ENCODE measurements around the gene ARHGAP25. TPM values are rescaled to one million over a fixed set of nuclear protein-coding genes. Genes with fewer than 3 reads are reported as not detected.

The ARHGAP25 gene
- total RNA-seq, 2 experiments from 2014 or later: 90.2 to 126 TPM

DNA sequence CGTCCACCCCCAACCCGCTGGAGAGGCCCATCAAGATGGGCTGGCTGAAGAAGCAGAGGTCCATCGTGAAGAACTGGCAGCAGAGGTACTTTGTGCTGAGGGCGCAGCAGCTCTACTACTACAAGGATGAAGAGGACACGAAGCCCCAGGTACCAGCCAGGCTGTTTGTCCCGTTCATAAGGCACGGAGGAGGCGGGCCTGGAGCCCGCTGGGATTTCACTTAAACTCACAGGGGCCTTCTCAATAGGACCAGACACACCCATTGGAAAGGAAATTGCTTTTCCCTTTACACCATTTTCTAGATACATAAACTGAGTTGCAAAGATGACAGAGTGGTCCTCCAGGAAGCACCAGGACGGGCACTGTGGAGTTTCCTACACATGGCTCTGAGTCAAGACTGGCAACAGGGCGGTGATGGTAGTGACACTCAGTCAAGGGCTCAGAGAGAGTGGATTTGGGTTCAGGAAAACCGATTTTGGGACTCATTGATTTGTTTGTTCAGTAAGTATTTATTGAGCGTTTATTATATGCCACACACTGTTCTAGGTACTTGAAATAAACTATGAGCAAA is 40.7 kb downstream of the ARHGAP25 start:
- DNase-seq (no peak), ATAC-seq (no peak)
- H3K36me3 Mint-ChIP-seq: peaks cover 61% of the 10 kb centered on the region

DNA sequence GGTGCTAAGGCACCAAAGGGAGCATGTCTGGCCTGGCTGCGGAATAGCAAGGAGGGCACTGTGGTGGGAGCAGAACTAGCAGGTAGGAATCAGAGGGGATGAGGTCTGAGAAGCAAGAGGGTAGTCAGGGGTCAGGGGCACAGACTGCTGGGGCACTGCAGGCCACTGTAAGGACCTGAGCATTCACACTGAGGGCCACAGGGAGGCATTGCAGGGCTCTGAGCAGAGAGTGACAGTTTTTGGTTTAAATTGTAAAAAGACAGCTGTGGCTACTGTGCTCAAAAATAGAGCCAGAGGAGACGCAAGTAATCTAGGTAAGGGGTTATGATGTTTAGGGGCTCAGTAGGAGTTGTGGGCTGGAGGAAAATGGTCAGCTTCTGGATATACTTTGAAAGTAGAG is 41.5 kb downstream of the ARHGAP25 start:
- CTCF ChIA-PET: interaction anchor here (0.6 to 3.9 kb wide), 14 partner anchors 10 to 313 kb away, joined by 4 to 31 read pairs (median 6); no protein-coding TSS in a partner anchor
- Mint-ChIP-seq H3K27me3 (no peaks in the 10 kb centered on the region), H3K9me3 (ENCODE audit: low read depth) (no peaks in the 10 kb centered on the region), H3K27ac (peak overlapping the region; percentile 94), H3K4me1 (peaks cover 80% of the 10 kb centered on the region), H3K4me3 (peak overlapping the region; percentile 79), H3K36me3 (peaks cover 65% of the 10 kb centered on the region)
- ATAC-seq: no peak
- no peak for DNase-seq

More for the DNA sequence above, 40.7 kb downstream of the ARHGAP25 start:
- CTCF ChIA-PET: interaction anchor here (0.9 to 3.9 kb wide), 15 partner anchors 9 to 312 kb away, joined by 3 to 31 read pairs (median 6); no protein-coding TSS in a partner anchor
- Mint-ChIP-seq H3K27me3 (no peaks in the 10 kb centered on the region), H3K27ac (peak overlapping the region; percentile 94), H3K9me3 (ENCODE audit: low read depth) (no peaks in the 10 kb centered on the region), H3K4me3 (peak overlapping the region; percentile 79), H3K4me1 (peaks cover 80% of the 10 kb centered on the region)

DNA sequence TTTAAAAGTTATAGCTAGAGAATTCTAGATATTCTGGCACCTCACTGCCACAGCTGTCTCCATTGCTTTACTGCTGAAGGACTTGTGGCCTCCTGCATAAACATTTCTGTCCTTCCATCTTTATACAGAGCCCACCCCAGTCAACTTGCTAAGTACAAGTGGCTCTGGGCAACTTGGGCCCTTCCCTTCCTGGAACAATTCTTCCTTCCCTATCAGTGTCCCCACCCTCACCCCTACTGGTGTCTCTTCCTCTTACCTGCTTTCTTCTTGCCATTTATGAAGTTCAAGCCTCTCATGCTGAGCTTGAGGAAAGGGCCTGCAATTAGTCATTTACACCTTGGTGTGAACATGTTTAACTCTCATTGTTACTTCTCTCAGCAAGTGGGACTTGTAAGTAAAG is 45.0 kb downstream of the ARHGAP25 start:
- CTCF ChIA-PET: interaction anchor here (0.8 to 2.8 kb wide), 5 partner anchors 9 to 316 kb away, joined by 4 to 15 read pairs (median 4); no protein-coding TSS in a partner anchor

DNA sequence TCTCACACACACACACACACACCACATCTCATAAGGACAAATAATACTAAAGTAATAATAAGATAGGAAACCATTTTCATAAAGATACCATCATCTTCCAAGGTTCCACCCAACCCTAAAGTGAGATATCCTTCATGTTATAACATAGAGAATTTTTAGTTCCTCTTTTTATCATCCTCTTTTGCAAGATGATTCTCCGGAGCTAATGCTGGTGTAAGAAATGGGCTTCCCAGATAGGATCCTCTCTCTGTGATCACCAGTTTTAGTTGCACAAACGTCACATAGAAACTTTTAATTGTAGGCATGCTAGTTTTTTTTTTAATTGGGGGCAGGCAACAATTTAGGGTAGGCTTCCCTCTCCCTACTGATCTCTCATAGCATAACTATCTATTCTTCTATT is 49.6 kb downstream of the ARHGAP25 start:
- H3K4me1 Mint-ChIP-seq: peaks cover 28% of the 10 kb centered on the region
- CTCF ChIA-PET: interaction anchor here (1.1 to 1.6 kb wide), 2 partner anchors 22 to 75 kb away, joined by 3 to 5 read pairs; no protein-coding TSS in a partner anchor
- peak overlapping the region; percentile 5 for H3K27ac Mint-ChIP-seq
- DNase-seq: no peak
- no peak overlapping the region for H3K4me3 Mint-ChIP-seq
- H3K27me3 Mint-ChIP-seq: no peaks in the 10 kb centered on the region
- no peak for ATAC-seq
- H3K36me3 Mint-ChIP-seq: peaks cover 43% of the 10 kb centered on the region
- H3K9me3 Mint-ChIP-seq (ENCODE audit: low read depth): no peaks in the 10 kb centered on the region

More for the DNA sequence above, 45.0 kb downstream of the ARHGAP25 start:
- Mint-ChIP-seq H3K27ac (peak overlapping the region; percentile 52), H3K36me3 (peaks cover 69% of the 10 kb centered on the region), H3K4me1 (peaks cover 53% of the 10 kb centered on the region), H3K4me3 (no peak overlapping the region), H3K9me3 (ENCODE audit: low read depth) (no peaks in the 10 kb centered on the region), H3K27me3 (no peaks in the 10 kb centered on the region)
- DNase-seq (no peak), ATAC-seq (no peak)

DNA sequence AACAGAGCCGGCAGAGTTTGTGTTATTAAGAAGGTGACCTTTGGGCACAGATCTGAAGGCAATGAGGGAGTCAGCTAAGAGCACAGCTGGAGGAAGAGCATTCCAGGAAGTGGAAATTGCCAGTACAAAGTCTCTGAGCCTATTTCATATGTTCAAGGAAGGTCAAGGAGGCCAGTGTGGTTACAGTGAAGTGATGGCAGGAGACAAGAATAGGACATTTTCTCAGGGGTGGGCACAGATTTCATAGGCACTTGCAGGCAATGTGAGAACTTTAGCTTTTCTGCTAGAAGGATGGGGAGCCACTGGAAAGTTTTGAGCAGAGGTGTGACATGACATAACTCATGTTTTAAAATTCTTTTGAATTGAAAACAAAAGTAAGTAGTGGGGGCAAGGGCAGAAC is 50.3 kb downstream of the ARHGAP25 start:
- ATAC-seq (no peak), DNase-seq (no peak)
- H3K4me1 Mint-ChIP-seq: peaks cover 28% of the 10 kb centered on the region
- H3K27ac Mint-ChIP-seq: no peak overlapping the region
- no peaks in the 10 kb centered on the region for H3K9me3 Mint-ChIP-seq (ENCODE audit: low read depth)
- peaks cover 43% of the 10 kb centered on the region for H3K36me3 Mint-ChIP-seq
- H3K4me3 Mint-ChIP-seq: no peak overlapping the region
- H3K27me3 Mint-ChIP-seq: no peaks in the 10 kb centered on the region
- CTCF ChIA-PET: interaction anchor here (1.3 to 1.6 kb wide), 3 partner anchors 14 to 35 kb away, joined by 3 read pairs; no protein-coding TSS in a partner anchor

DNA sequence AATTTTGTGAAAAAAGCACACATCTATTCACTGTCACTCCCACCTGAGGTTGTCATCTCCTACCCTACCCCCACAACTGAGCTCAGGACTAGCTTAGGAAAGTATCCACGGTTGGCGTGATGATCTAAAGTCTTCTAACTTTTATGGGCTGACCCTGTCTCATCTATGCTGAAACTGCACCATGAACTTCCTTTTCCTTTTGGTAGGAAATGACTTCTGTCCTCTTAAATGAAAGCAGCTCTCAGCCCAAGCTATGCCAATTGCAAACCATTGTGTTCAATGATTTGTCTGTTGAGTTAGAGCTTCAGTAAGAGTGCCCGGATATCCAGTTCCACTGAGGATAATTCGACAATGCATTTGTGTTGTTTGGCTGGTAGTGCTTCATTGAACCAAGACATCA is 52.7 kb downstream of the ARHGAP25 start:
- DNase-seq: no peak
- no peaks in the 10 kb centered on the region for H3K9me3 Mint-ChIP-seq (ENCODE audit: low read depth)
- H3K4me3 Mint-ChIP-seq: no peak overlapping the region
- H3K27me3 Mint-ChIP-seq: no peaks in the 10 kb centered on the region
- no peak for ATAC-seq
- H3K36me3 Mint-ChIP-seq: peaks cover 41% of the 10 kb centered on the region
- peak overlapping the region; percentile 47 for H3K27ac Mint-ChIP-seq
- CTCF ChIA-PET: interaction anchor here (0.7 to 2.0 kb wide), 3 partner anchors 13 to 60 kb away, joined by 3 to 6 read pairs (median 3); no protein-coding TSS in a partner anchor
- H3K4me1 Mint-ChIP-seq: peaks cover 26% of the 10 kb centered on the region

DNA sequence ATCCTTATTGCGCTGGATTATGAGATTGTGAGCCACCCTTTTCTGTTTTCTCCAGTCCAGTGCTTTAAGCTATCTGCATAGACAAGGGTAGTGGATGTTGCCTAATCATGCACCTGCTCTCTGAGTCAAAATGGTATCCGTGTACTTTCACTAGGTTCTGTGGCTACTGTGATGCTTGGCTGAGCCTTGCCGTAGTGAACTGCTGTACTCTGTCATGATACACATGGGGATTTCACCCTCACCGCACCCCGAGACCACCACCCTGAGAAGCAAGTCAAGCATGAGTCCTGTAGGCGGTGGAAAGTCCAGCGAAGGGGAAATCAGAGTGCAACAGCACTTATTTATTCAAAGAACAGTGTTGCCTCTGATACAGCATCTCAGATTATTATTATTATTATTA is 55.0 kb downstream of the ARHGAP25 start:
- peak; percentile 57 for ATAC-seq
- H3K27ac Mint-ChIP-seq: no peak overlapping the region

DNA sequence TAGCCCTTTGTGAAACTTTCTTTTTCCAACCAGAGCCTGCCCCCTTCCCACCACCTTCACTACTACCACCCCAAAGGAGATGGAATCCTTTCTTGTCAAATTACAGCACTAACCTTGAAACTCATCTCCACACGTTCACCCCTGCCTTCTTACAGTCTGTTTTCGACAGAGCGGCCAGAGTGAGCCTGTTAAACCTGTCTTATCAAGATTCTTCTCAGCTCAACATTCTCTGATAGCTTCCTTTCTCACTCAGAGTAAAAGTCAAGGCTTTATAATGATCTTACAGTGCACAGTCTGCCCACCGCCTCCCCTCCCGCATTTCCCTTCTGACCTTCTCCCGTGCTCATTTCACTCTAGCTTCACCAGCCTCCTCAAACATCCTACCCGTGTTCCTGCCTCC is 56.0 kb downstream of the ARHGAP25 start:
- Mint-ChIP-seq H3K36me3 (peaks cover 53% of the 10 kb centered on the region), H3K9me3 (ENCODE audit: low read depth) (no peaks in the 10 kb centered on the region), H3K27me3 (no peaks in the 10 kb centered on the region), H3K27ac (peak overlapping the region; percentile 35), H3K4me1 (peaks cover 51% of the 10 kb centered on the region), H3K4me3 (no peak overlapping the region)
- DNase-seq (no peak), ATAC-seq (no peak)
- CTCF ChIA-PET: interaction anchor here (0.8 to 1.4 kb wide), 3 partner anchors 15 to 303 kb away, joined by 3 to 6 read pairs (median 5); no protein-coding TSS in a partner anchor

More for the DNA sequence above, 55.0 kb downstream of the ARHGAP25 start:
- Mint-ChIP-seq H3K4me1 (peaks cover 41% of the 10 kb centered on the region), H3K4me3 (no peak overlapping the region), H3K27me3 (no peaks in the 10 kb centered on the region), H3K36me3 (peaks cover 45% of the 10 kb centered on the region), H3K9me3 (ENCODE audit: low read depth) (no peaks in the 10 kb centered on the region)
- no peak for DNase-seq
- CTCF ChIA-PET: interaction anchor here (1.1 to 1.4 kb wide), 2 partner anchors 10 to 46 kb away, joined by 3 to 4 read pairs; no protein-coding TSS in a partner anchor

DNA sequence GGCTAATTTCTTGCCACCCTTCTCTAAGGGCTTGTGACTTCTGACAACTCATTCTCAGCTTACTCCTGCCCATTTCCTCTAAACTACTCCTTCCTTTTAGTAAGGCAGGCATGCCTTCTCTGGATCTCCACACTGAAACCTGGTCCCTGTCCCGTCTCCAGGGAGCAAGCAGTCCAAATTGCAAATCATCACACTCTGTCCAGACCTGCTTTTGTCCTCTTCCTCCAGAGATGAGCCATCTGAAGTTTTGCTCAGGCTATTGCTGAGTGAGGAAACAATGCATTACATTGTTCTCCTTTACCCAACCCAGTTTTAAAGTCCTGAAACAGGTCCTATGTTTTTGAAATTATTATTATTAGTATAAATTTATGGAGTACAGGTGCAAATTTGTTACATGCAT is 57.3 kb downstream of the ARHGAP25 start:
- Mint-ChIP-seq H3K36me3 (peaks cover 65% of the 10 kb centered on the region), H3K4me3 (no peak overlapping the region), H3K4me1 (peaks cover 63% of the 10 kb centered on the region), H3K27ac (peak overlapping the region; percentile 17), H3K27me3 (no peaks in the 10 kb centered on the region), H3K9me3 (ENCODE audit: low read depth) (no peaks in the 10 kb centered on the region)
- no peak for DNase-seq
- no peak for ATAC-seq
- CTCF ChIA-PET: interaction anchor here (1.3 kb wide), 1 partner anchor 16 kb away, joined by 5 read pairs; no protein-coding TSS in a partner anchor

DNA sequence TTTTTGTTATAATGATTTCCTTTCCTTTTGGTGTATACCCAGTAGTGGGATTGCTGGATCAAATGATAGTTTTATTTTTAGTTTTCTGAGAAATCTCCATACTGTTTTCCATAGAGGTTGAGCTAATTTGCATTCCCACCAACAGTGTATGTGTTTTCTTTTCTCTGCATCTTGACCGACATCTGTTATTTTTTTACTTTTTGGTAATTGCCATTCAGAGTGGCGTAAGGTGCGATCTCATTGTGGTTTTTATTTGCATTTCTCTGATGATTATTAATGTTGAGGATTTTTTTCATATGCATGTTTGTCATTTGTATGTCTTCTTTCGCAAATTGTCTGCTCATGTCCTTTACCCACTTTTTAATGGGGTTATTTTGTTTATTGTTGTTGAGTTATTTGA is 58.1 kb downstream of the ARHGAP25 start:
- DNase-seq (no peak), ATAC-seq (no peak)
- Mint-ChIP-seq H3K27me3 (no peaks in the 10 kb centered on the region), H3K4me1 (peaks cover 60% of the 10 kb centered on the region), H3K27ac (peak overlapping the region; percentile 53), H3K4me3 (no peak overlapping the region), H3K36me3 (peaks cover 70% of the 10 kb centered on the region), H3K9me3 (ENCODE audit: low read depth) (no peaks in the 10 kb centered on the region)
- CTCF ChIA-PET: interaction anchor here (1.2 to 1.3 kb wide), 2 partner anchors 14 to 41 kb away, joined by 3 read pairs; no protein-coding TSS in a partner anchor

DNA sequence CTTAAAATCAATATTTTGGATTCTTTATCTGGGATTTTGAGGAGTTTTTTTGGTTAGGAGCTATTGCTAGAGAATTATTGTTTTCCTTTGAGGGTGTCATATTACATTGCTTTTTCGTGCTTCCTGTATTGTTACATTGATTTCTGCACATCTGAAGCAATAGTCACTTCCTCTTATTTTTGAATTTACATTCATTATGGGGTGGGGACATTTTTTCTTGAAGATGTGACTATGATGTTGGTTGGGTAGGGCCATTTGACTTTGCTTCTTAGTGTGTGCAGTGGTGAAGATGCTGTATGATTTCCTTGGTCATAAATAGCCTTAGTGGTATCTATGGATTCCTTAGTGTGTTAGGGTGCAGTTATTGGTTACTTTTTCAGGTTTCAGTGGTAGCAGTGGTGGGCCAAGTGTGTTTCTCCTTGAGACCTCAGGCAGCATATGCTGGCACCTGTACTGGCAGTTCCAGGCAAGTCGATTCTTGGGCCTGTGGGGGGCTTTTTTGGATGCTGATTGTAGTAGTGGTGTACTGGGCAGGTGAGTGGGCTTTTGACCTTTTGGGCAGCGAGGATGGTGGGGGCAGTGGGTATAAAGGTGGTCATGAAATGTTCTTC is 61.8 kb downstream of the ARHGAP25 start:
- Mint-ChIP-seq H3K4me3 (peak overlapping the region; percentile 1), H3K27me3 (no peaks in the 10 kb centered on the region), H3K36me3 (peaks cover 76% of the 10 kb centered on the region), H3K4me1 (peaks cover 50% of the 10 kb centered on the region), H3K9me3 (ENCODE audit: low read depth) (no peaks in the 10 kb centered on the region), H3K27ac (peak overlapping the region; percentile 77)
- ATAC-seq (peak; percentile 67), DNase-seq (no peak)
- CTCF ChIA-PET: no interaction called here

DNA sequence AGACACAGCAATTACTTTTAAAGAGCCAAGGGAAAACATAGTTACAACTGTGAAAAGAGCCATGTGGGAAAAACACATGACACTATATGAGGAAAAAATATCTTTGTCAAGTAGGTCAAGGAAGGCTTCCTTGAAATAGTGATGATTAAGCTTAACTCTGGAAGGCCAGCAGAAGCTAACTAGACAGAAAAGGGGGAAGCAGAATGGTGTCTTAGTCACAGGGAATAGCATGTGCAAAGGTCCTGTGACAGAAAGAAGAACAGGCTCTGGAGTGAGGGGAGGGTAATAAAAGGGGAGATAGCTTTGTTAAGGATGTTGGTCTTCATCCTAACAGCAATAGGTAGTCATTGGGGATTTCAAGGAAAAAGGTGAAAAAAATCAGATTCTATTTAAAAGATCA is 64.0 kb downstream of the ARHGAP25 start:
- Mint-ChIP-seq H3K9me3 (ENCODE audit: low read depth) (no peaks in the 10 kb centered on the region), H3K4me1 (peaks cover 35% of the 10 kb centered on the region), H3K27me3 (no peaks in the 10 kb centered on the region), H3K27ac (peak overlapping the region; percentile 18), H3K36me3 (peaks cover 63% of the 10 kb centered on the region), H3K4me3 (no peak overlapping the region)
- CTCF ChIA-PET: interaction anchor here (1.4 to 1.6 kb wide), 4 partner anchors 9 to 47 kb away, joined by 3 to 6 read pairs (median 4); no protein-coding TSS in a partner anchor
- DNase-seq (no peak), ATAC-seq (no peak)

DNA sequence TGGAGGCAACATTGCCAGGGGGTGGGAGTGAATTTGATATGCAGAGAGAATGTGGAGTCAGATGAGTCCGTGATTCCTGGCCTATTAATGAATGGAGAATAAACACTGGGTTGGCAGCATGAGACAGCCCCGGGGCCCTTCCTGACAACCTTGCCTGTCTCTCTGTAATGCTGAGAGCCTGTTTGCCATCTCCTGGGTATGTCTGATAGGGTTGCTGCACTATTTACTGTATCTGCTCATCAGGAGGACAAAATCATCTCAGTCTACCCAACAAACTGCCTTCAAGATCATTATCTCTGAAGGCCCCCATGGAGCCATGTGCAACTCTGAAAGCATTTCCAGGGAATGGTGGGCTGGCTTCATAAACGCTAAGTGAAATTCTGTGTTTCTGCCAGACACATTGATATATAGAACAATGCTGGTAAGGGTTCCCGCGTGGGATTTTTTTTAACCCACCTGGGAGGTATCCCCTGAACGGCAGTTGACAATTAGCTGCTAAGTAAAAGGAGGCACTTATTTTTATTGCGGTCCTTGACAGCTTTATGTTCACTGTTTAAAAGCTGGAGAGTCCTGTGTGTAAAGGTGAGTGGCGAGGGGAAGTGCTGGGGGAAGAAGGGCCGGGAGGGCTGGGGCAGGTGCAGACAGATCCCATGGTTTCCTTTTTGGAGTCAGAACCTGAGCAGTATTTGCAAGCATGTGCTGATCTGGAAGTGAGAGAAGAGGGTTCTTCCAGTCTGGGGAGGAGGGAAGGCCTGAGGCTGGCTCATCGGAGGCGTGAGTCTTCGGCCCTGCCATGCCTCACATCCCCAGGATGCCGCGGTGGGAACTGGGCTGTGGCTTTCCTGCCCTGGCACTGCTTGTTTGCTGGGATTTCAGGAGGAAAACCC is 64.8 kb downstream of the ARHGAP25 start:
- H3K4me3 Mint-ChIP-seq: no peak overlapping the region
- peaks cover 30% of the 10 kb centered on the region for H3K4me1 Mint-ChIP-seq
- CTCF ChIA-PET: interaction anchor here (1.0 to 1.4 kb wide), 4 partner anchors 9 to 48 kb away, joined by 3 to 6 read pairs (median 4); no protein-coding TSS in a partner anchor
- no peak for ATAC-seq
- peaks cover 62% of the 10 kb centered on the region for H3K36me3 Mint-ChIP-seq
- H3K27ac Mint-ChIP-seq: peak overlapping the region; percentile 2
- H3K27me3 Mint-ChIP-seq: no peaks in the 10 kb centered on the region
- no peaks in the 10 kb centered on the region for H3K9me3 Mint-ChIP-seq (ENCODE audit: low read depth)
- DNase-seq: no peak
